Endothelial cell of umbilical vein (primary cell): Measurements from ENCODE around the gene PCSK6. TPM values are rescaled to one million over a fixed set of nuclear protein-coding genes. Genes with fewer than 3 reads are reported as not detected.

Experiments used
- BruUV-seq: library from RNA; stranded (reverse); fragments of 400-500 nt; replicated peaks from 2 replicates; lab custom pipeline; 2021; lab: Mats Ljungman, UMichigan
- CTCF ChIA-PET: fragments of 300-600, 350-600 bp; sonication (Branson Sonifier 250); formaldehyde crosslinking; loops from one replicate; lab custom pipeline; 2021; ENCODE audit warnings: antibody characterized with exemption, inconsistent platforms; lab: Charles Lee
- POLR2A ChIA-PET: fragments of 300-600, 350-600 bp; sonication (Branson Sonifier 250); formaldehyde crosslinking; loops from one replicate; lab custom pipeline; 2021; ENCODE audit warnings: antibody characterized with exemption, inconsistent platforms; lab: Charles Lee
- DNase-seq: peaks from one replicate; pipeline ENCODE4 v3.0.0-alpha.2; 2011; ENCODE audit warnings: low read depth, low spot score
- FAIRE-seq: peaks from 2 replicates; lab custom pipeline; 2011; peaks lifted over from hg19 to GRCh38; lab: Jason Lieb, UNC
- H2AFZ ChIP-seq: 2 replicates; pipeline ENCODE4 v1.6.0; 2012; ENCODE audit warnings: low read depth, low read length, control low read depth, inconsistent platforms
- H3K27ac ChIP-seq: 2 replicates; pipeline ENCODE4 v1.5.1; 2011; ENCODE audit warnings: low read depth, mild to moderate bottlenecking, control low read depth, low read length, moderate library complexity; ENCODE audit not compliant: insufficient read depth
- H3K27me3 ChIP-seq, 2 experiments: 2 replicates each; pipeline versions ENCODE4 v1.6.0 to v1.6.1; 2011; ENCODE audit warnings: low read length in 2 of 2, mixed read lengths in 1 of 2; ENCODE audit not compliant: control insufficient read depth in 2 of 2, insufficient read depth in 2 of 2
- H3K36me3 ChIP-seq, 2 experiments: 2 replicates in 1 of 2; 3 replicates in 1 of 2; pipeline ENCODE4 v1.5.1; 2011; ENCODE audit warnings: low read length in 2 of 2, mild to moderate bottlenecking in 1 of 2, moderate library complexity in 1 of 2; ENCODE audit not compliant: control insufficient read depth in 2 of 2, insufficient read depth in 2 of 2; ENCODE audit errors: extremely low read depth in 1 of 2
- H3K4me1 ChIP-seq: 3 replicates; pipeline ENCODE4 v1.5.1; 2011; ENCODE audit warnings: mild to moderate bottlenecking, low read length; ENCODE audit not compliant: control insufficient read depth, insufficient read depth; ENCODE audit errors: extremely low read depth
- H3K4me2 ChIP-seq: 2 replicates; pipeline ENCODE4 v1.6.1; 2011; ENCODE audit warnings: low read length, control low read depth, mixed read lengths; ENCODE audit not compliant: insufficient read depth
- H3K4me3 ChIP-seq, 3 experiments: fragments of 200-600 bp in 1 of 3; sonication (generic), shearing (Covaris generic) in 1 of 3; replicated peaks in 1 of 3; 2 replicates each; pipeline ENCODE4 v1.5.1; 2011 to 2016; ENCODE audit warnings: control low read depth in 3 of 3, low read length in 3 of 3, mild to moderate bottlenecking in 2 of 3, inconsistent platforms in 1 of 3, low read depth in 1 of 3, moderate library complexity in 1 of 3; ENCODE audit not compliant: insufficient read depth in 1 of 3
- H3K79me2 ChIP-seq: 2 replicates; pipeline ENCODE4 v1.6.0; 2012; ENCODE audit warnings: low read length, inconsistent platforms; ENCODE audit not compliant: control insufficient read depth, insufficient read depth
- H3K9ac ChIP-seq: replicated peaks from 2 replicates; pipeline ENCODE3; 2011; ENCODE audit warnings: low read length, control low read depth; ENCODE audit not compliant: insufficient read depth; ENCODE audit errors: extremely low read depth
- H3K9me1 ChIP-seq: replicated peaks from 3 replicates; pipeline ENCODE4 v1.6.0; 2011; ENCODE audit warnings: mild to moderate bottlenecking, low read length; ENCODE audit not compliant: control insufficient read depth, insufficient read depth; ENCODE audit errors: extremely low read depth
- H3K9me3 ChIP-seq: replicated peaks from 2 replicates; pipeline ENCODE4 v1.5.1; 2012; ENCODE audit warnings: low read length, inconsistent platforms; ENCODE audit not compliant: control insufficient read depth, insufficient read depth
- H4K20me1 ChIP-seq: replicated peaks from 2 replicates; pipeline ENCODE3; 2011; ENCODE audit warnings: mild to moderate bottlenecking, low read length; ENCODE audit not compliant: control insufficient read depth, insufficient read depth; ENCODE audit errors: extremely low read depth
- EZH2 ChIP-seq: IDR thresholded peaks from 2 replicates; pipeline ENCODE4 v1.6.1; 2012; ENCODE audit warnings: borderline replicate concordance, low read depth, mild to moderate bottlenecking, moderate library complexity, low read length, inconsistent platforms; ENCODE audit not compliant: severe bottlenecking
- FOS ChIP-seq: IDR thresholded peaks from 2 replicates; pipeline ENCODE4 v1.6.1; 2011; ENCODE audit warnings: mild to moderate bottlenecking, low read length, moderate library complexity, borderline replicate concordance; ENCODE audit not compliant: insufficient read depth
- GATA2 ChIP-seq: IDR thresholded peaks from 2 replicates; pipeline ENCODE4 v1.7.0; 2011; ENCODE audit warnings: low read depth, mild to moderate bottlenecking, moderate library complexity, mixed read lengths, low read length; ENCODE audit not compliant: insufficient read length, insufficient read depth
- JUN ChIP-seq: IDR thresholded peaks from 2 replicates; pipeline ENCODE4 v1.6.1; 2011; ENCODE audit warnings: borderline replicate concordance, low read depth; ENCODE audit not compliant: insufficient read length, insufficient read depth
- MAX ChIP-seq: IDR thresholded peaks from 2 replicates; pipeline ENCODE4 v1.6.1; 2011; ENCODE audit not compliant: insufficient read depth, insufficient read length
- MYC ChIP-seq: IDR thresholded peaks from one replicate; pipeline ENCODE4 v1.6.1; 2011; ENCODE audit warnings: mild to moderate bottlenecking, low read depth, low read length
- POLR2A ChIP-seq: IDR thresholded peaks from 2 replicates; pipeline ENCODE4 v1.6.1; 2012; ENCODE audit warnings: low read depth, mild to moderate bottlenecking, control low read depth, low read length
- POLR2AphosphoS5 ChIP-seq: IDR thresholded peaks from 2 replicates; pipeline ENCODE4 v1.6.1; 2012; ENCODE audit warnings: low read depth, mild to moderate bottlenecking, control low read depth, low read length, moderate library complexity; ENCODE audit not compliant: insufficient read depth
- dilution Hi-C: fragments of 300-500 bp; cut with MboI; formaldehyde crosslinking; loops from one replicate; pipeline ENCODE4 v1.15.0; 2019; ENCODE audit warnings: low sequenced_read_pairs; ENCODE audit not compliant: extremely low pct_ligation_motif_present
- intact Hi-C: fragments of 100-400 bp; cut with micrococcal nuclease; formaldehyde crosslinking; loops from one replicate; pipeline ENCODE4 v1.10.0; 2022
- polyA plus RNA-seq, 4 experiments: library from polyadenylated mRNA; depleted of rRNA in 3 of 4; stranded (reverse) in 3 of 4; unstranded in 1 of 4; fragments of >200 nt; gene quantifications; 2 replicates each; pipeline versions ENCODE4 v1.2.1 to v1.2.3, GENCODE V29; 2011 to 2012; ENCODE audit warnings: missing spikeins in 1 of 4
- total RNA-seq: library from RNA; stranded (reverse); gene quantifications from 2 replicates; pipeline ENCODE4 v1.2.3, GENCODE V29; 2021
- TF ChIP-seq, protein P1 (sequence below), 2 donors: IDR thresholded peaks; 1 replicate in 1 of 2; 2 replicates in 1 of 2; pipeline ENCODE4 v1.5.1; 2011; ENCODE audit warnings: low read length in 2 of 2, mild to moderate bottlenecking in 2 of 2, moderate library complexity in 2 of 2, control low read depth in 1 of 2, inconsistent platforms in 1 of 2, low read depth in 1 of 2; ENCODE audit not compliant: insufficient read depth in 1 of 2; ENCODE audit errors: extremely low read depth in 1 of 2

PCSK6 gene
- total and polyA plus RNA-seq, 2 donors (not counting 3 experiments of a cell fraction or from before 2014, with no cell fraction given) = 0.18 to 0.69 TPM

DNA sequence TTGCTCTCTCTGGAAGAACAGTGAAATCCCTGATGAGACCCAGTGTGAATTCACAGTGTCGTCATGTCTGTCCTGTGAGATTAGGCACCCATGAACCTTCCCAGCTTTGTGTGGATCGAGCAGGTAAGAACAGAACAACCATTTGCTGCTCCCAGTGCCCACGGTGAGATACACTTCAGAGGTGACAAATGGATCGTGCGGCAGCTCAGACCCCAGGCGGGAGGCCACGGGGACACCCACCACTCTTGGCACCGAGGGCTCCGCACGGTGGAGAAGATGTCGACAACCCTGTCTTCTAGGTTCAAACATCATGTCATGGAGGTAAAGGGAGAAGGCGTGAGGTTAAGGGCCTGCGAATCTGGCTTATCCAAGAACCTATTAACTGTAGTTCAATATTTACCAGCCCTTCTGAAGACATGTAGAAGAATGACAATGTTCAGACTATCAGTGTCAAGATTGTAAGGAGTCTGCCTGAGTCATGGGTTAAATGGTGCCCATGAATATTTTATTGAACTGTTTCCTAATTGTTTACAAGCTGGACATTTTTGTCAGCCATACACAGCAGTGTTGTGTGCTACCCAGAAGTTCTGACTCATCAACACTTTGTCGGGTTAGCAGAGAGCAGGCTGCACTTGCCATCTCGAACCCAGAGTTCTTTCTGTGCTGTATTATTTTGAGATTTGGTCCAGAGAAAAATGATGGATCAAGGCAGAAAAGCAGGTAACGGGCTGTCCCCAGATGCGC lies 15.5 kb upstream of the PCSK6 start:
- dilution Hi-C loops = no loop called here
- no TSS peak for BruUV-seq
- intact Hi-C loops = no loop called here

More for the DNA sequence above, 15.5 kb upstream of the PCSK6 start:
- Histone ChIP-seq H3K27ac (no peak overlapping the region), H3K4me3 (no peak overlapping the region), H2AFZ (no peak overlapping the region), H4K20me1 (no peaks in the 10 kb centered on the region), H3K36me3 (no peaks in the 10 kb centered on the region), H3K9me3 (no peaks in the 10 kb centered on the region), H3K79me2 (no peaks in the 10 kb centered on the region), H3K4me2 (no peak overlapping the region), H3K9ac (no peak overlapping the region), H3K9me1 (no peaks in the 10 kb centered on the region), H3K4me1 (no peaks in the 10 kb centered on the region), H3K27me3 (peaks cover 0 to 5% of the 10 kb centered on the region in 2 experiments)
- DNase-seq (no peak), FAIRE-seq (no peak)
- CTCF ChIA-PET = interaction anchor here (1.5 kb wide), 1 partner anchor 184 kb away, joined by 4 read pairs; no protein-coding TSS in a partner anchor
- POLR2A ChIA-PET = no interaction called here
- TF ChIP-seq JUN (no peak), GATA2 (no peak), MYC (no peak), POLR2A (no peak), FOS (no peak), MAX (no peak), EZH2 (no peak), POLR2AphosphoS5 (no peak)
- TF ChIP-seq, protein P1, sequence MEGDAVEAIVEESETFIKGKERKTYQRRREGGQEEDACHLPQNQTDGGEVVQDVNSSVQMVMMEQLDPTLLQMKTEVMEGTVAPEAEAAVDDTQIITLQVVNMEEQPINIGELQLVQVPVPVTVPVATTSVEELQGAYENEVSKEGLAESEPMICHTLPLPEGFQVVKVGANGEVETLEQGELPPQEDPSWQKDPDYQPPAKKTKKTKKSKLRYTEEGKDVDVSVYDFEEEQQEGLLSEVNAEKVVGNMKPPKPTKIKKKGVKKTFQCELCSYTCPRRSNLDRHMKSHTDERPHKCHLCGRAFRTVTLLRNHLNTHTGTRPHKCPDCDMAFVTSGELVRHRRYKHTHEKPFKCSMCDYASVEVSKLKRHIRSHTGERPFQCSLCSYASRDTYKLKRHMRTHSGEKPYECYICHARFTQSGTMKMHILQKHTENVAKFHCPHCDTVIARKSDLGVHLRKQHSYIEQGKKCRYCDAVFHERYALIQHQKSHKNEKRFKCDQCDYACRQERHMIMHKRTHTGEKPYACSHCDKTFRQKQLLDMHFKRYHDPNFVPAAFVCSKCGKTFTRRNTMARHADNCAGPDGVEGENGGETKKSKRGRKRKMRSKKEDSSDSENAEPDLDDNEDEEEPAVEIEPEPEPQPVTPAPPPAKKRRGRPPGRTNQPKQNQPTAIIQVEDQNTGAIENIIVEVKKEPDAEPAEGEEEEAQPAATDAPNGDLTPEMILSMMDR (IDR thresholded peaks at IDR 0.05; ENCODE audit: extremely low read depth in 1 of 2, insufficient read depth in 1 of 2, low read depth in 1 of 2, low read length in 2 of 2) = no peak
